Measurements from ENCODE around the gene THUMPD1. TPM values are rescaled to one million over a fixed set of nuclear protein-coding genes. Genes with fewer than 3 reads are reported as not detected.
A peak's percentile ranks its signal among the peaks of the same experiment; 100 is the strongest.
"Not testable (repeated sequence)": the region's sequence is repeated elsewhere in the genome, so short reads cannot be mapped to it uniquely, and the experiment has no call there.

Gene THUMPD1, protein sequence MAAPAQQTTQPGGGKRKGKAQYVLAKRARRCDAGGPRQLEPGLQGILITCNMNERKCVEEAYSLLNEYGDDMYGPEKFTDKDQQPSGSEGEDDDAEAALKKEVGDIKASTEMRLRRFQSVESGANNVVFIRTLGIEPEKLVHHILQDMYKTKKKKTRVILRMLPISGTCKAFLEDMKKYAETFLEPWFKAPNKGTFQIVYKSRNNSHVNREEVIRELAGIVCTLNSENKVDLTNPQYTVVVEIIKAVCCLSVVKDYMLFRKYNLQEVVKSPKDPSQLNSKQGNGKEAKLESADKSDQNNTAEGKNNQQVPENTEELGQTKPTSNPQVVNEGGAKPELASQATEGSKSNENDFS
- total RNA-seq (2014; rRNA removed; shearing (Covaris generic)), result 47.7 and 63.0 TPM in 2 replicates

DNA sequence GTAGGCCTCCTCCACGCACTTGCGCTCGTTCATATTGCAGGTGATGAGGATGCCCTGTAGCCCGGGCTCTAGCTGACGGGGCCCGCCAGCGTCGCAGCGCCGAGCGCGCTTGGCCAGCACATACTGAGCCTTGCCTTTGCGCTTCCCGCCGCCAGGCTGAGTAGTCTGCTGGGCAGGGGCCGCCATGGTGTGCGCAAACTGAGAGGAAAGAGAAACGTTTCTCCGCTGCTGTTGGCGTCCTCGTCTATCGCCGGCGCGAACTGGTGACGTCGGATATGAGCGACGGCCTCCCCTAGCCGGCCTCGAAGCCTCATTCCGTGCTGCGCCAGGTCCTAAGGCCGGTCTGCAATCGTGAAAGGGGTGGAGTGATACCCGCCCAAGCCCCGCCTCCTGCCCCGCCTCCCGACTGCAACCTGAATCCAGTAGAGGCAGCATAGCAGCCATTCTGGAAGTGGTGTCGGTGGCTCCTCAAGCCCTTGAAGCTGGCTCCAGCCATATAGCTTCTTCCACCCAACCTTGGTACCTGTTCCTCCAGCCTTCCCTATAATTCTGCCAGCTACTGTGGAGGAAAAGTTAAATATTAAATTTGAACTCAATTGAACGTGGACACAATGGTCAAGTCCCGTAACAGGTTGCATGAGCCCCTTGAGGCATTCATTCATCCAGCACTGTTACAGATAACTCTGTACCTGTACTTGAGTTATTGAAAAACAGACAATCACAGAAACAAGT is at the start of gene THUMPD1:
Gene THUMPD1 (minus strand): TSS at position 265 of the 732 bp plus-strand sequence. CDS start 79 bp downstream, at position 186.
- peak; percentile 96 for DNase-seq (ENCODE audit: low read depth)

DNA sequence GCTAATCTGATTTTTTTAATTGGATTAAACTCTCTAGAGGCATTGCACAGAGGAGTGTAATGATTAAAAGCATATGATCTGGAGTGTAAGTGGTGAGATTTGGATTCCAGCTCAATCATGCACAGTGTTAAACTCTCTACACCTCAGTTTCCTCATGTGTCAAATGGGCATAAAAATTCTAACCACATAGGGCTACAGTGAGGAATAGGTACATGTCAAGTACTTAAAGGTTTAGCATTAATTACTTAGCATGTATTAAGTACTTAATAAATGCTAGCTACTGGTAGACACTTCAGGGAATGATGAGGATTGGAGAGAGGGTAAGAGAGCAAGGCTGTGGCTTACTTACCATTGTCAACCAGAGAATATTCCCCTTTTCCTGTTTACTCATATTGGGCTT is 47.5 kb upstream of the THUMPD1 start:
- no peak for DNase-seq (ENCODE audit: low read depth)

DNA sequence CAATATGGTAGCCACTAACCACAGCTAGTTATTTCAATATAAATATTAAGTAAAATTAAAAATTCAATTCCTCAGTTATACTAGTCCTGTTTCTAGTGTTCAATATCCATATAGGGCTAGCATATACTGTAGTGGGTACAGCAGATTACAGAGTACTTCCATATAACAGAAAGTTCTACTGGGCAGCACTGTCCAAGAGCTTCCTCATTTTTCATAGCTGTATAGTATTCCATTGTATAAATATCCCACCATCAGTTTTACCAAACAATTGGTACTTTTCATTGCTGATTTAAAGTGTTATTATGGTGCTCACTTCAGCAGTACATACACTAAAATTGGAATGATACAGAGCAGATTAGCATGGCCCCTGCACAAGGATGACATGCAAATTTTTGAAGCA is 42.6 kb upstream of the THUMPD1 start:
- no peak for DNase-seq (ENCODE audit: low read depth)

DNA sequence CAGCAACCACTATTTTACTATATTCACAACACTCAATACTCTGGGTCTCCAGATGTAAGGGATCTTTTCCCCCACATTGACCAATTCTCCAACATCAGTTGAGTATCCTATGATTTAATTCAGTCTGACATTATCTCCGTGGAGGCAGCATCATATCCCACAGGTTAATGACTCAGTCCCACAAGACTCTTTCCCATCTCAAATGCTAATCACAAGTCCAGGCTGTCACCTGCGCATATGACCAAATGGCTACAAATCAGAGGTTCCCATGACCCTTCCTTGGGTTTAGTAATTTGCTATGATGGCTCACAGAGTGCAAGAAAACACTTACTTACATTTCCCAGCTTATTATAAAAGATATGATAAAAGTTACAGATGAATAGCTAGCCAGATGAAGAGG is 40.9 kb upstream of the THUMPD1 start:
- no peak for DNase-seq (ENCODE audit: low read depth)

DNA sequence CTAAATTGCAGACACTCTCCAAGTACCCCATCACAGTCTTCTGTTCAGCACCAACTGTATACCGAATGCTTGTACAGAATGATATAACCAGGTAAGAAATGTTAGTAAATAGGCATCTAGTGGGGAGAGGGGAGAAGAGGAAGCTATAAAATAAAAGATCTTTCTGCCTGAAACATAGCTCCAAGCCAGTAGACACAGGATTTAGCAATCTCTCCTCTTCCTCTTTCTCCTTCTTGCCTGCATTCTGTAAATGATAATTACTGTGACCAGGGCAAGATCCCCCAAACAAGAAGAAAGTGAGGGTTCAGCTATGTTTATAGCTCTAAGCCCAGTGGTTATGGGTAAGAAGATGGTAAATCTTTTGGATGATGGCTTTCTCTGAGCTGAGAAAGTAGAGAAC is 40.1 kb upstream of the THUMPD1 start:
- DNase-seq (ENCODE audit: low read depth), result no peak

DNA sequence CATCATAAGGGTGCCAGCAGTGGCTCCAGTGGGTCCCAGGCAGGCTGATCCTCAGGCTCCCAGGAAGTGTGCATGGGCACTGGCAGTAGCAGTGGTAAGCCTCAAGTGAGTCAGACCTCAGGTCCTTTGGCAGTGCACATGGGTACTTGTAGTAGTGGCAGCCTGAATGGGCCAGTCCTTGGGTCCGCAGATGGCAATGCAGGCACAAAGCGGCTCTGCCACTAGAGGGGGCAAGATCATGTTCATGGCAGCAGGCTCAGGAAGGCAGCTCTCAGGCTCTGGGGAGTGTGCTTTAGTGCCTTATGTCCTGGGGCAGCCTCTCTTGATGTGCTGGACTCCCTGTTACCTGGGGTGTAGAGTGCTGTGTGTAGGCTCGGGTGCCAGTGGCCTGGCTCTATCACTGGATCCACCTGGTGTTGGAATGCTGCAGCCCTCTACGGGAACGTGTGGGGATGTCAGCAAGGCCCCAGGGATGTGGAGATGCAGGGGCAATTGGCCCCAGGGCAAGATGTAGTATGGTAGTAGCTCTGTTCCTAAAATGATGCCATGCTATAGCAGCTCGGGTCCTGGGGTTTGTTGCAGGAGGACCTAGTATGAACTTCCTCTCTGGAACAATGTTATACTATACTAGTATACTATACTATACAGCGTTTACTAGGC is 33.2 kb upstream of the THUMPD1 start:
- DNase-seq (ENCODE audit: low read depth), result peak; percentile 74

DNA sequence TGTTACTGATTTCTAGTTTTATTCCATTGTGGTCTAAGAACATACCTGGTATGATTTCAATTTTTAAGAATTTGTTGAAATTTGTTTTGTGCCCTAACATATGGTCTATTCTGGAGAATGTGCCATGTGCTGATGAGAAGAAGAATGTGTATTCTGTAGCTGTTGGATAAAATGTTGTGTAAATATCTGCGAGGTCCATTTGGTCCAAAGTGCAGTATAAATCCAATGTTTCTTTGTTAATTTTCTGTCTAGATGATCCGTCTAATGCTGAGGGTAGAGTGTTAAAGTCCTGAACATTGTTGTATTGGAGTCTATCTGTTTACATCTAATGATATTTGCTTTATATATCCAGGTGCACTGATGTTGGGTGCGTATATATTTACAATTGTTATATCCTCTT is 32.1 kb upstream of the THUMPD1 start:
- DNase-seq (ENCODE audit: low read depth), result no peak

DNA sequence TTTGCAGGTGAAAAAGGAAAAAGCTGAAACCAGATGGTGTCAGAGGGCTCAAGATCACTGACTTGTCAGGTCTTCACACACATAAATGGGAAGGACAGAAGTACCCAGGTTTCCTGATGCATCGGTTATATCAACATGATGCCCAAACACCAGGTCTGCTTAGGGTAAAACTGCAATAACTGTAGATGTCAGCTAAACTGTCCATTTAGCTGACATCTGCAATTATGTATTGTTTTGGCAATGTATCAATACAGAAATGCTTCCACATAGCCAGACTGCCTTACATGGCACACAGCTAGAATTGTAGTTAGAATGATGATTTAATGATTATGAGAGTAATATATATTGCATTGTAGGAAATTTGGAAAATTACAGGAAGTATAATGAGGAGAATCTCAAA is 27.2 kb upstream of the THUMPD1 start:
- DNase-seq (ENCODE audit: low read depth), result no peak

DNA sequence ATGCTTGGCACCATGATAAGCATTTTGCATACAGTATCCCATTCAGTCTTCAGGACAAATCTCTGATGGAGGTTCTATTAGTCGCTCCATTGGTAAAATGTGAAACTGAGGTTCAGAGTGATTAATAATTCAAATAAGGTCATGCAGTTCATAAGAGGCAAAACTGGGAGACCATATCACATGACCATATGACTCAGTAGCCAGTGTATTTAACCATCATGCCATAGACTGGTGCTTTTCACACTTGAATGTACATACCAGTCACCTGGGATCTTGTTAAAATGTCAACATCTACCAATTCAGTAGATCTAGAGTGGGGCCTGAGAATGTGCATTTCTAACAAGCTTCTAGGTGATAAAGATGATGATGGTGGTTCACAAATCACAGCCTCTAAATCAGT is 26.5 kb upstream of the THUMPD1 start:
- no peak for DNase-seq (ENCODE audit: low read depth)

DNA sequence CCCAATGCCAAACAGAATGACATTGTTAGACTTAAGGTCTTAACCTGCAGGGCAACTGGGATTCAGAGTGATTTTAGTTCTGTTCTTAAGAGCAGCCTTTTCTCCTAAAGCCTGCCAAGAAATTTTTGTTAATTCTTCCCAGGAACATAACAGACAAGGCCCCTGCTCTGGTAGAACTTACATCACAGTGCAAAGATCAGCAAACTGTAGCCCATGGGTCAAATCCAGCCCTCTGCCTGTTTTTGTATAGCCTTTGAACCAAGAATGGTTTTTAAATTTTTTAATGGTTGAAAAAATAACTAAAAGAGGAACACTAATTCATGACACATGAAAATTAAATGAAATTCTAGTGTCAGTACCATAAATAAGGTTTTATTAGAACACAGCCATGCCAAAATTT is 26.0 kb upstream of the THUMPD1 start:
- DNase-seq (ENCODE audit: low read depth), result no peak

DNA sequence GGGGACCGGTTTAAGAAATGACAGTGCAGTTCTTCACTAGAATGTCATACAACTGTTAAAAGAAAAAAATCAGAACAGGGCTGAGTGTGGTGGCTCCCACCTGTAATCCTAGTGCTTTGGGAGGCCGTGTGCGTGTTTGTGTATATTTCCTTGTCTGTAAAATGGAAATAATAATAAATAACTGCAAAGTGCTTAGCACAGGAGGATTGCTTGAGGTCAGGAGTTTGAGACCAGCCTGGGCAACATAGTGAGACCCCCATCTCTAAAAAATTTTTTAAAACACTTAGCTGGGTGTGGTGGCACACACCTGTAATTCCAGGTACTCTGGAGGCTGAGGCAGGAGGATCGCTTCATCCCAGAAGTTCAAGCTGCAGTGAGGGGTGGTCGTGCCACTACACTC is 24.7 kb upstream of the THUMPD1 start:
- DNase-seq (ENCODE audit: low read depth), result no peak

DNA sequence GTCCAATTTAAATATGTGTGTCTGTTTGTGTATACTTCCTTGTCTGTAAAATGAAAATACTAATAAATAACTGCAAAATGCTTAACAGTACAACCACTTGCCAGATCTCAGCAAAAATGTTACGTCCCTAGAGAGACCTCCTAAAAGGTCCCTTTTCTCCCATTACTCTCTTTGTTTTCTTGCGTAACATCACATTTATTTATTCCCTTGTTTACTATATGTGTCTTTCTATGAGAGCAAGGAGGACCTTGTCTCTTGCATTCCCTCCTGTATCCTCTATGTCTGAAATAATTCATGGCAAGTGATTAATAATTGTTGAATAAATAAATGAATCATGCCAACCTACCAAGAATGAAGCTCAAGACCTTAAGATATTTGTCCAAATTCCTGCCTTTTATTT is 24.1 kb upstream of the THUMPD1 start:
- no peak for DNase-seq (ENCODE audit: low read depth)

DNA sequence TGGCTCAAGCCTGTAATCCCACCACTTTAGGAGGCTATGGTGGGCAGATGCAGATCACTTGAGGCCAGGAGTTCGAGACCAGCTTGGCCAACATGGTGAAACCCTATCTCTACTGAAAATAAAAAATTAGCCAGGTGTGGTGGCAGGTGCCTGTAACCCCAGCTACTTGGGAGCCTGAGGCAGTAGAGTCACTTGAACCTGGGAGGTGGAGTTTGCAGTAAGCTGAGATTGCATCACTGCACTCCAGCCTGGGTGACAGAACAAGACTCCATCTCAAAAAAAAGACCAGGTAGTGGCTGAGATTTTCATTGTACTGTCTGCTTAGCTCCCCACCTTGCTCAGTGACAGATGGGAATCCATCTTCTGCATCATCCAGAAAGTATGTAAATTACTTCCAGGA is 22.8 kb upstream of the THUMPD1 start:
- DNase-seq (ENCODE audit: low read depth), result not testable (repeated sequence)

DNA sequence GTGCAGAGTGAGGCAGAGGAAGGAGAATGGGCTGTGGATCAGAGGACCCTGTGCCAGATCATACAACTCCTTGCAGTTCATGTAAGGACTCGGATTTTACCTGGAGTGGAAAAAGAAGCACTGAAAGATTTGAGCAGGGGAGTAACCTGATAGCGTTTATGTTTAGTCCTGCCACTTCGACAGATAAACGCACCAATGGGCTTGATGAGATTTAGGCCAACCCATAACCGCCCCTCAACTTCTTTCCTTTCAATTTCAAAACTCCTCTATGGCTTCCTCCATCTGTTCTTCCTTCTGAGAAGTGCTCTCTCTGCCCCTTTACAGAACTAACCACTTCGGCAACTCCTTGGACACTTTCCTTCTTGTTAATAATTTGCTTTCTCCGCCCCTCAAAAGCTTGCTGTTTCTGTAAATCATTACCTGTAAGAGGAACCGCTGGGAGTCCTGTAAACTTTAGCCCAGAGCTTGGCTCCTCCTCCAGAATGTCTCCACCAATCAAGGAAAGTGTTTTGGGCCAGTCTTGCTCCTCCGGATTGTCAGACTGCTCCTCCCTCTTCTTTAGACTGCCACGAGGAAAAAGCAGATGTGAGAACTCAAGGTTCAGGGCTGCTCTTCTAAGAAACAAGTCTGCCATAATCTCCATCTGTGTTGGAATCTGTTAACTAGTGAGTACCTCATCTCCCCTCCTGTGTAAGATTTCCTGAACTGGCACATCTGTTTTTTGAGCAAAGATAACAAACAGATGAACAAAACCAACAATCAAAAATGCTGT is 22.0 kb upstream of the THUMPD1 start, which contains the start of gene ACSM3:
Gene ACSM3 (plus strand): TSS at position 554 of the 772 bp plus-strand sequence. CDS start 6,021 bp downstream, outside the sequence.
- peak; percentile 69 for DNase-seq (ENCODE audit: low read depth)

DNA sequence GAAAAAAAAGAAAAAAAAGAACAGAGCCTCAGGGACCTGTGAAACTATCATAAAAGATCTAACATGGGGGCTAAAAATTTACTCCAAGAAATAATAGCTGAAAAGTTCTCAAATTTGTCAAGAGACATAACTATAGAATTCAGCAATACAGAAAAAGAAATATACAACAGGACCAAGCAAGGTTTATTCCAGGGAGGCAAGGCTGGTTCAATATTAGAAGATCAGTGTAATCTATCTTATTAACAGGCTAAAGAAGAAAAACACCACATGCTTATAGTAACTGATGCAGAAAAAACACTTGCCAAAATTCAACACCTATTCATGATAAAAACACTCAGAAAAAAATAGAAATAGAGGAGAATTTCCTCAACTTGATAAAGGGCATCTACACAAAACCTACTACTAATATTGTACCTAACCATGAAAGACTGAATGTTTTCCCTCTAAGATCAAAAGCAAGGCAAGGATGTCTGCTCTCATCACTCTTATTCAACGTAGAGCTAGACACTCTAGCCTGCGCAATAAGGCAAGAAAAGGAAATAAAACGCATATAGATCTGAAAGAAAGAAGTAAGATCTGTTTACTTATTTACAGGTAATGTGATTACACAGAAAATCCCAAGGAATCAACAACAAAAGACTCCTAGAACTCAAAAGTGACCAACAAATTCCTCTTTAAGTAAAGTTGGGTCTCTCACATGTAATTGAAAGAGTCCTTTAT is 20.9 kb upstream of the THUMPD1 start:
- no peak for DNase-seq (ENCODE audit: low read depth)

DNA sequence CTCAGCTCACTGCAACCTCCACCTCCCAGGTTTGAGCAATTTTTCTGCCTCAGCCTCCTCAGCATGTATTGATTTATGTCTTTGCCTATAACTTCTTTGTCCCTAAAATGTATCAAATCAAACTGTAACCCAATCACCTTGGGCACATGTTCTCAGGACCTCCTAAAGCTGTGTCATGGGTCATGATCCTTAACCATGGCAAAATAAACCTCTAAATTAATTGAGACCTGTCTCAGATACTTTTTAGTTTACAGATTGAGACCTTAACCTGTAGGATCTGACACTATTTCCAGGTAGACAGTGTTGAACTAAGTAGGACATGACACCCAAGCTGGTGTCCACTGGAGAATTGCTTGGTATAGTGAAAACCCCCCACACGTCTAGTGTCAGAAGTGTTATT is 19.6 kb upstream of the THUMPD1 start:
- DNase-seq (ENCODE audit: low read depth), result no peak

DNA sequence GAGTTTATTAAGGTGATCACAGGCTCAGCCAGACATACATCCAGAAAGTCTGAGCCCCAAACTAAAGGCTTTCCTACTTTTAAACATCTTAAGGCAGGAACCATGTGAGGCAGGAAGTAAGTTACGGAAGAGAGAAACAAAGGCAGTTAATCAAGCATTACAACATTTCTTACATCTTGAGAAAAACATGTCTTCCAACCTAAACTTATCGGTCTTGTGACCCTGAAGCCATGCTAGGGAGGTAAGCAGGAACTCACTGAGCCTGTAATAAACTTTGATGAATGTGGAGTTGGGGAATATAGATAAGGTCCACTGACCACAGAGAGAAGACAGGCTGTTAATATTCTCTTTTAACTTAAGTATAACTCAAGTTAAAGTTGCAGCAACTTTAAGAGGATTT is 18.7 kb upstream of the THUMPD1 start:
- DNase-seq (ENCODE audit: low read depth), result no peak

DNA sequence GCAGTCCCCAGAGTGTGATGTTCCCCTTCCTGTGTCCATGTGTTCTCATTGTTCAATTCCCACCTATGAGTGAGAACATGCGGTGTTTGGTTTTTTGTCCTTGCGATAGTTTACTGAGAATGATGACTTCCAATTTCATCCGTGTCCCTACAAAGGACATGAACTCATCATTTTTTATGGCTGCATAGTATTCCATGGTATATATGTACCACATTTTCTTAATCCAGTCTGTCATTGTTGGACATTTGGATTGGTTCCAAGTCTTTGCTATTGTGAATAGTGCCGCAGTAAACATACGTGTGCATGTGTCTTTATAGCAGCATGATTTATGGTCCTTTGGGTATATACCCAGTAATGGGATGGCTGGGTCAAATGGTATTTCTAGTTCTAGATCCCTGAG is 14.2 kb upstream of the THUMPD1 start:
- not testable (repeated sequence) for DNase-seq (ENCODE audit: low read depth)

DNA sequence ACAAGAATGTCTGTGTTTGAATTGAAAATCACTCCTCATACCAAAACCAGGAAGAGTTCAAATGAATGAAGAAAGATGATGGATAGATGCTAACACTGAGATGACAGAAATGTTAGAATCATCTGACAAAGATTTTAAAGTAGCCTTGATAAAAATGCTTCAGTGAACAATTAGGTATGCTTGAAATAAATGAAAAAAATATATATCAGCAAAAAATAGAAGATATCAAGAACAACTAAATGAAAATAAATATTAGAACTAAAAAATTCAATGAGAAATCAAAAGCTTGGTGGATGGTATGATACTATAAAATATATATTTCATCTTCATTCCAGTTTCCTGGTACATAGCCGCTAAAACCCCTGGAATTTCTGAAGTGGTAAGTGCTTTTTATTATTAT is 13.6 kb upstream of the THUMPD1 start:
- no peak for DNase-seq (ENCODE audit: low read depth)

DNA sequence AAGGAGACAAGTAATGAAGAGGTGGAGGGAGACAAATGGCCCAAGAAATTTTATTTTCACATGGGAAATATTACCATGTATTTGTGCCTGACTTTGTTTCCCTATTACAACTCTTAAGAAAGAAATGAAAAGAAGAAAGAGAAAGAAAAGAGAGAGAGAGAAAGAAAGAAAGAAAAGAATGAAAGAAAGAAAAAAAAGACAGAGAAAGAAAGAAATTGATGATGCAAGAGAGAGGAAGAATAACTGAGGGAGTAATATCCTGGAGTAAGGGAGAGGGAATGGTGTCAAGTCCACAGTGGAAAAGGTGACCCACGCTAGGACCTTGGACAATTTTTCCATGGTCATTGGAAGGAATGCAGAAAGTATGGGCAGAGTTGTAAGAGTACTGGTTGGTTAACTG is 12.1 kb upstream of the THUMPD1 start:
- DNase-seq (ENCODE audit: low read depth), result no peak

DNA sequence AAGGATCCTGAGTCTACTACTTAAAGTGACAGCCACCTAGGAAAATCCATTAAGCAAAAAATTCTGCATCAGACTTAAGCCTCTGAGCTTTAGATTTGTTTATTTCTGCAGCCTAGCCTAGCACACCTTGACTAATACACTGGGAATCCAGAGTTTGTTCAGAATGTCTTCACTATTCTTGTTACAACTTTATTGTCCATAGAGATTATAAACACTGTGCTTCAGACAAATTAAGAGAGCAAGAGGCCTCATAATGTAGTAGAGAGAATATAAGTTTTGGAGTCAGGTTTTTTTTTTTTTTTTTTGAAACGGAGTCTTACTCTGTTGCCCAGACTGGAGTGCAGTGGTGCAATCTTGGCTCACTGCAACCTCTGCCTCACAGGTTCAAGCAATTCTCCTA is 8.9 kb upstream of the THUMPD1 start:
- DNase-seq (ENCODE audit: low read depth), result no peak
